ENCODE measurements around the gene KL. TPM values are rescaled to one million over a fixed set of nuclear protein-coding genes. Genes with fewer than 3 reads are reported as not detected.

Gene KL
- total RNA-seq, 1 experiment from 2014 or later = not detected

DNA sequence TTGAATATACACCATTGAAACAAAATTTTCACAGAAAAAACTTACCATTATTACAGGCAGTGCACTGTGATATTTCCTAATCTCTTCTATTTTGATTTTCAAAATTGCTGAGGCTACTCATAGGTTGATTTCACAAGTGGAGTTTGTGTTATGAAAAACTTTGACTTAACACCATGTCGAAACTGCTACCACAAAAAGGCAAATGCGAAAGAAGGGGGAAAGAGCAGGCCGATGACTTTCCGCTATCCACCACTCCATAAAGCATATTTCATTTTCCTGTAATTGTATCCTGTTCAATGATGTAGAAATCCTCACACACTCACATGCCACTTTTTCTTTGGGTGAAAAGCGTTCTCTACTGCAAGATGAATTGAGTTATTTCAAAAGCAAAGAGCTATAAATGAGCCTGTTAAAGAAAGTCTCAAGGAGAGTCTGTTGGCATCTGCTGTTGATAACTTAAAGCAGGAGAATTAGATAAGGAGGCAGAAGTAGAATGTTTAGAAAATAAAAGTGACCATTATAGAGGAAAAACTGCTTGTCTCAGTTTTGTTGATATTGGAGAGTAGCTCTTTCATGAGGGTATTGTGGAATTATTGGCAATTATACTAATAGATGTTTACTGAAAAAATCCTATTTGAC, 18.8 kb downstream of the KL start:
- H3K4me3 Mint-ChIP-seq = no peak overlapping the region
- no peak for DNase-seq (ENCODE audit: low spot score)
- ChIA-PET CTCF (interaction anchor here (0.5 kb wide), 1 partner anchor 516 kb away, joined by 4 read pairs; no protein-coding TSS in a partner anchor), POLR2A (no interaction called here)
- no peak overlapping the region for H3K27ac Mint-ChIP-seq
- ATAC-seq = no peak
- H3K27me3 Mint-ChIP-seq (ENCODE audit: low read depth) = no peaks in the 10 kb centered on the region
- H3K36me3 Mint-ChIP-seq = no peaks in the 10 kb centered on the region
- no peak for TF ChIP-seq NR3C1 (CRISPR knock-in tag; conservative IDR thresholded peaks at IDR 0.05; ENCODE audit: low read depth)
- no peak for TF ChIP-seq CTCF (IDR thresholded peaks at IDR 0.05)
- TF ChIP-seq, protein P1, sequence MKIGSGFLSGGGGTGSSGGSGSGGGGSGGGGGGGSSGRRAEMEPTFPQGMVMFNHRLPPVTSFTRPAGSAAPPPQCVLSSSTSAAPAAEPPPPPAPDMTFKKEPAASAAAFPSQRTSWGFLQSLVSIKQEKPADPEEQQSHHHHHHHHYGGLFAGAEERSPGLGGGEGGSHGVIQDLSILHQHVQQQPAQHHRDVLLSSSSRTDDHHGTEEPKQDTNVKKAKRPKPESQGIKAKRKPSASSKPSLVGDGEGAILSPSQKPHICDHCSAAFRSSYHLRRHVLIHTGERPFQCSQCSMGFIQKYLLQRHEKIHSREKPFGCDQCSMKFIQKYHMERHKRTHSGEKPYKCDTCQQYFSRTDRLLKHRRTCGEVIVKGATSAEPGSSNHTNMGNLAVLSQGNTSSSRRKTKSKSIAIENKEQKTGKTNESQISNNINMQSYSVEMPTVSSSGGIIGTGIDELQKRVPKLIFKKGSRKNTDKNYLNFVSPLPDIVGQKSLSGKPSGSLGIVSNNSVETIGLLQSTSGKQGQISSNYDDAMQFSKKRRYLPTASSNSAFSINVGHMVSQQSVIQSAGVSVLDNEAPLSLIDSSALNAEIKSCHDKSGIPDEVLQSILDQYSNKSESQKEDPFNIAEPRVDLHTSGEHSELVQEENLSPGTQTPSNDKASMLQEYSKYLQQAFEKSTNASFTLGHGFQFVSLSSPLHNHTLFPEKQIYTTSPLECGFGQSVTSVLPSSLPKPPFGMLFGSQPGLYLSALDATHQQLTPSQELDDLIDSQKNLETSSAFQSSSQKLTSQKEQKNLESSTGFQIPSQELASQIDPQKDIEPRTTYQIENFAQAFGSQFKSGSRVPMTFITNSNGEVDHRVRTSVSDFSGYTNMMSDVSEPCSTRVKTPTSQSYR (CRISPR knock-in tag; IDR thresholded peaks at IDR 0.05) = no peak
- no peak for TF ChIP-seq TCF7 (CRISPR knock-in tag; IDR thresholded peaks at IDR 0.05; ENCODE audit: low read depth)
- TF ChIP-seq ZNF121 (CRISPR knock-in tag; IDR thresholded peaks at IDR 0.05) = no peak
- no peak for TF ChIP-seq STAT6 (CRISPR knock-in tag; conservative IDR thresholded peaks at IDR 0.05; ENCODE audit: low read depth)
- TF ChIP-seq, protein P2, sequence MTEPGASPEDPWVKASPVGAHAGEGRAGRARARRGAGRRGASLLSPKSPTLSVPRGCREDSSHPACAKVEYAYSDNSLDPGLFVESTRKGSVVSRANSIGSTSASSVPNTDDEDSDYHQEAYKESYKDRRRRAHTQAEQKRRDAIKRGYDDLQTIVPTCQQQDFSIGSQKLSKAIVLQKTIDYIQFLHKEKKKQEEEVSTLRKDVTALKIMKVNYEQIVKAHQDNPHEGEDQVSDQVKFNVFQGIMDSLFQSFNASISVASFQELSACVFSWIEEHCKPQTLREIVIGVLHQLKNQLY (CRISPR knock-in tag; IDR thresholded peaks at IDR 0.05) = no peak
- no peak for TF ChIP-seq USF2 (CRISPR knock-in tag; IDR thresholded peaks at IDR 0.05)
- TF ChIP-seq FOXP4 (CRISPR knock-in tag; IDR thresholded peaks at IDR 0.05) = no peak
- no peak for TF ChIP-seq ZNF396 (CRISPR knock-in tag; IDR thresholded peaks at IDR 0.05; ENCODE audit: borderline replicate concordance)
- TF ChIP-seq HMGA2 (CRISPR knock-in tag; IDR thresholded peaks at IDR 0.05) = no peak
- TF ChIP-seq TEAD1 (CRISPR knock-in tag; IDR thresholded peaks at IDR 0.05) = no peak
- TF ChIP-seq ZNF512 (CRISPR knock-in tag; IDR thresholded peaks at IDR 0.05; ENCODE audit: borderline replicate concordance) = no peak
- no peak for TF ChIP-seq JUN (CRISPR knock-in tag; IDR thresholded peaks at IDR 0.05)
- no peaks in the 10 kb centered on the region for H3K9me3 Mint-ChIP-seq
- H3K4me1 Mint-ChIP-seq = peaks cover 16% of the 10 kb centered on the region
